GM10266 (cell line): ENCODE data around the gene MPHOSPH9.

Experiments used
- DNase-seq: peaks from one replicate; pipeline ENCODE4 v3.0.0; 2012; ENCODE audit errors: extremely low spot score
- CTCF ChIP-seq: IDR thresholded peaks from 2 replicates; pipeline ENCODE4 v1.5.1; 2012; ENCODE audit warnings: mild to moderate bottlenecking, low read depth; ENCODE audit not compliant: control insufficient read depth, insufficient read depth; ENCODE audit errors: missing control alignments

The MPHOSPH9 gene

DNA sequence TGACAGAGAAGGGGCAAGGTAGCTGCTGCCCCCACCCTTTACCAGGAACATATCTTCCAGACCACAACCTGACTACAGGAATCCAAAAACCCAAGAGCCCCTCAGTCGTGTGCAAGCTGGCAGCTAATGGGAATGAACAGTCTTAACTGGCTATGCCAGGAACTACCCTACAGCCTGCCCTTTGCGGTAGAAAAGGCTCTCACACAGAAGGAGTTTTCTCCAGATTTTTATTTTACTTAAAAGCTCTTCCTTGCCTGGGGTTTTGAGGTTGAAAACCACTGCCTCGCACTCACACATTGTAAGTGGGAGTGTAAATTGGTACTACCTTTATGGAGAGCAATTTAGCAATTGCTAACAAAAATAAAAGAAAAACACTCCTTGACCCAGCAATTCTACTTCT lies 110.3 kb downstream of the MPHOSPH9 start:
- DNase-seq, result no peak
- TF ChIP-seq CTCF, result no peak

DNA sequence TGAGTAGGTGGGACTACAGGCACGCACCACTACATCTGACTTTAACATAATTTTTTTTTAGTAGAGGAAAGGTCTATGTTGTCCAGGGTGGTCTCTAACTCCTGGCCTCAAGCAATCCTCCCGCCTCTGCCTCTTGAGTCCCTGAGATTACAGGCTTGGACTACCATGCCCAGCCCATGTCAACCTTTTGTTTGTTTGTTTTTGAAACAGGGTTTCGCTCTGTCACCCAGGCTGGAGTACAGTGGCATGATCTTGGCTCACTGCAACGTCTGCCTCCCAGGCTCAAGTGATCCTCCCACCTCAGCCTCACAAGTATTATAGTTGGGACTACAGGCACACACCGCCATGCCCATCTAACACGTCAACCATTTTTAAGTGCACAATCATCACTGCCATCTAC lies 111.3 kb downstream of the MPHOSPH9 start:
- no peak for DNase-seq
- no peak for TF ChIP-seq CTCF

- no peak for TF ChIP-seq CTCF
- no peak for DNase-seq
Measured at GRCh38 chr12:123120452-123121166, 112.3 kb downstream of the MPHOSPH9 start.

- DNase-seq, result peak; percentile 68
- no peak for TF ChIP-seq CTCF
Measured at GRCh38 chr12:123119808-123120207, 113.1 kb downstream of the MPHOSPH9 start.

GRCh38 chr12:123118497-123118896 lies 114.4 kb downstream of the MPHOSPH9 start:
- no peak for DNase-seq
- TF ChIP-seq CTCF, result no peak

- no peak for DNase-seq
Measured at GRCh38 chr12:123115409-123116121, 117.4 kb downstream of the MPHOSPH9 start.

More at GRCh38 chr12:123115409-123116121, 117.4 kb downstream of the MPHOSPH9 start:
- no peak for TF ChIP-seq CTCF
